GM18526 (cell line): ENCODE results near the gene FOCAD.

Experiments
- POLR2A ChIP-seq: IDR thresholded peaks from 3 replicates; pipeline ENCODE4 v1.6.1; 2011; ENCODE audit not compliant: insufficient read length; ENCODE audit errors: extremely low read depth

Gene FOCAD

GRCh38 chr9:20703146-20703545 is 19.1 kb downstream of the FOCAD start:
- TF ChIP-seq POLR2A = no peak

GRCh38 chr9:20707708-20708107 is 23.6 kb downstream of the FOCAD start:
- no peak for TF ChIP-seq POLR2A

- no peak for TF ChIP-seq POLR2A
Observed at GRCh38 chr9:20713172-20713571, 29.1 kb downstream of the FOCAD start.

GRCh38 chr9:20714442-20715415 is 30.7 kb downstream of the FOCAD start:
- no peak for TF ChIP-seq POLR2A

GRCh38 chr9:20722221-20722620 is 38.2 kb downstream of the FOCAD start:
- TF ChIP-seq POLR2A = no peak

- no peak for TF ChIP-seq POLR2A
Observed at GRCh38 chr9:20725675-20726074, 41.6 kb downstream of the FOCAD start.

- TF ChIP-seq POLR2A = no peak
Observed at GRCh38 chr9:20726144-20726543, 42.1 kb downstream of the FOCAD start.

- no peak for TF ChIP-seq POLR2A
Observed at GRCh38 chr9:20728493-20729220, 44.6 kb downstream of the FOCAD start.

- no peak for TF ChIP-seq POLR2A
Observed at GRCh38 chr9:20729523-20729922, 45.5 kb downstream of the FOCAD start.

GRCh38 chr9:20732118-20732517 is 48.1 kb downstream of the FOCAD start:
- no peak for TF ChIP-seq POLR2A

GRCh38 chr9:20734275-20734674 is 50.2 kb downstream of the FOCAD start:
- TF ChIP-seq POLR2A = no peak

- no peak for TF ChIP-seq POLR2A
Observed at GRCh38 chr9:20740304-20740703, 56.2 kb downstream of the FOCAD start.

GRCh38 chr9:20740929-20741582 is 57.0 kb downstream of the FOCAD start:
- TF ChIP-seq POLR2A = no peak

GRCh38 chr9:20742833-20743232 is 58.8 kb downstream of the FOCAD start:
- TF ChIP-seq POLR2A = no peak

- TF ChIP-seq POLR2A = no peak
Observed at GRCh38 chr9:20744036-20744630, 60.1 kb downstream of the FOCAD start.
